ENCODE measurements around the gene CPOX.

CPOX gene

DNA sequence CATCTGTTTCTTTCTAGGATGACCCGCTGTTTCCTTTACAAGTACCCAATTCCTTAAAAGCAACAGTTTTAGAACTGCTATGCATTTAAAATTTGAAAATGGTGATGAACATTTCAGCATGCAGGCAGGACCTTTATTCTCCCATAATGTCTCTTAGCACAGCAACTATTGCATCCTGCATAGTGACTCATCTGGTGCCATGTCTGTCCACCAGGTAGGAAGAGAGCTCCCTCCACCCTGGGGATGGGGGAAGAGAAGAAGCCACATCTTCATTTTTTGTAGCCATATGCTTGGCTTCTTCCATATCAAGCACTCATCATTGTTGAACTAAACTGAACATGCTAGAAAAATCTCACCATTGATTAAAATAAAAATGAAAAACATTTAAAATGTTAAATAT lies 51.7 kb downstream of the CPOX start:
- in situ Hi-C loops (cut with MboI; ENCODE audit: low sequenced_read_pairs) = no loop called here

DNA sequence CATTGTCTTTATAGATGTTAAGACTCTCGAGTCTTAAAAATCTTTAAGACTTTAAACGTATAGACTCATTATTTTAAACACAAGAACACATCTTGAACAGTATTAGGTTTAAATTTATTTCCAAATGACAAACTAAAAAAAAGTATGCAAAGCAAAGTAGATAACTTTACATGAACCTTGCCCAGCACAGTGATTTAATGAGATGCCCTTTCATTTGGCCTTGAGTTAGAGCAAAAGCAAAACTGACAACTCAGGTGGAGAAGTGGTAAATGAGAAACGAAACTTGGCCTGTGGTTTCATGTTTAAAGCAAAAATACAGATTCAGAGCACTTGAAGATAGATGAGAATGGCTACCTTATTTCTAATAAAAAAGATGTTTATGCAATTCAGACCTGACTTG lies 53.1 kb downstream of the CPOX start:
- in situ Hi-C loops (cut with MboI; ENCODE audit: low sequenced_read_pairs) = no loop called here

DNA sequence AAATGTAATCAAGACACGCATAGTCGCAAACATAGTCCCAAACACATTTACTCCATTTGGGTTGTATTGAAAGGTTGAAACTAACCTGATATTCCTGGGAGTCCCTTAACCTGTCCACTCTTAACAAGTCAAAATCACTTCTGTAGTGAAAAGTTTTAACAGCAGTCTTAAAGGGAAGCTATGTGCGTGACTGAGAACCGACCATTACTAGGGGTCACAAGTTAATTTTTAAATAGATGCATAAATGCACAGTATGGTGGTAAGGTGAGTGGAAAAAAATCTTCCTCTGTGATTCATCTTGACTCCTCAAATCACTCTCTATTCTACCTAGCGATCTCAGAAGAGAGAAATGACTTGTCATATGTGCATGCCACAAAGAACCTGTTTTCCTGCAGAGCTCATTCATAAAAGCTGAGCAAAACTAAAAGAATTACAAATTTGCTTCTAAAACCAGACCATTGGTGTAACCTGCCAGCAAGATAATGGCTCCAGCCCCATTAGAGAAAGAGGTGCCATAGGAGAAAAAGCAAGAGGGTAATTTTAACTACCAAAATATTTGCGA lies 56.9 kb downstream of the CPOX start:
- in situ Hi-C loops (cut with MboI; ENCODE audit: low sequenced_read_pairs) = no loop called here

DNA sequence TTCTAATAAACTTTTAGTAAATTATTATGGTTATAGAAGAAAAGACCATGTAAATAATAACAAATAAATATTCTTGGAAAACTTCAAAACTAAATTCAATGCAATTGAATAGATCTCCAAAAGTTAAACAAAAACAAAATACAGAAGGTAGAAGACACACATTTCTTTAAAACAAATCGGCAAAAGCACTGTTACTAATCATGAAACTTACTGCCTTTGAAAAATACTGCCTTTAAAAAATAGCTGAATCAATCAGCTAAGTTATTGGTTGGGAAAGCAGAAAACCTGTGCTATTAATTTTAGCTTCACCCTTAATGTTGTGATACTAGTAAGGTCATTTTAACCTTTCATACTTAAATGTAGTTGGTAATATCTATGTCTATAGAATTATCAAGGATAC lies 58.7 kb downstream of the CPOX start:
- in situ Hi-C loops (cut with MboI; ENCODE audit: low sequenced_read_pairs) = no loop called here

DNA sequence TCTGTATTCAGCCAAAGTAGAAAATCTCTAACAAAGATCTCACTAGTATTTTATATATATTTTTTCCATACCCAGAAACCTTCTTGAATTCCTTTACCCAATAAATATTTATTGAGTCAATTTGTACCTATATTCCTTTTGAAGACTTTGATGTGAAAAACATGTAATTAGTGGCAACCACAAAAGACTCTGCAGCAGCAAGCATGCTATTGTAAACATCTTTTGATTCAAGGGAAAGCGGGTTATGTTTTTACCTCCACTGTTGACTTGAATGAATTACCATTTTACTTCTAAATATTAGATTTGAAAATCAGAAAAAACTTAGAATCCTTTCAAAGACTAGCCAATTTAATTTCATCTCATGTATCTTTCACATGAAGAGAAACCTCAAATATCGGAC lies 59.2 kb downstream of the CPOX start:
- in situ Hi-C loops (cut with MboI; ENCODE audit: low sequenced_read_pairs) = no loop called here

DNA sequence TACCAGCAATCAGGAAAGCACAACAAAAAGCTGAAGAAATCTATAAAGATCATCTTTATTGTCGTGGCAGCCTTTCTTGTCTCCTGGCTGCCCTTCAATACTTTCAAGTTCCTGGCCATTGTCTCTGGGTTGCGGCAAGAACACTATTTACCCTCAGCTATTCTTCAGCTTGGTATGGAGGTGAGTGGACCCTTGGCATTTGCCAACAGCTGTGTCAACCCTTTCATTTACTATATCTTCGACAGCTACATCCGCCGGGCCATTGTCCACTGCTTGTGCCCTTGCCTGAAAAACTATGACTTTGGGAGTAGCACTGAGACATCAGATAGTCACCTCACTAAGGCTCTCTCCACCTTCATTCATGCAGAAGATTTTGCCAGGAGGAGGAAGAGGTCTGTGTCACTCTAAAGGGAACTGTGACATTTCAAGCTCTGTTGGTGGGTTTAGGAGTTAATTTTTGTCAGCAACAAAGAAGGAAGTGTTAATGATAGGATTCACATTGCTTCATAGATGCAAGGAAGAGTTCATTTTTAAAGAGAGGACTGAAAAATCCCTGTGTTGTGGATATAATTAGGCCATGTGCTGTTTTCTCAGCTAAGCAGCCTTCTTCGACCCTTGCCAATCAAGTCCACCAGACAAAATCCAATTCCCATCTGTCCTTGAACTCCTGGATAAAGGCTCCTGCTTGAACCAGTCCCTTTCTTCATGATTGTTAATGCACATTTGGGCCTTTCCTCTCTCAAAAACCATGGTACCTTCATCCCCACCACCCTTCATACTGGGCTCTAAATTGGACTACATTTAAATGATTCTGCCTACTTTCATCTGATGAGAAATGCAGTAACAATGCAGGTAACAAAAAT lies 60.5 kb downstream of the CPOX start:
- in situ Hi-C loops (cut with MboI; ENCODE audit: low sequenced_read_pairs) = no loop called here

DNA sequence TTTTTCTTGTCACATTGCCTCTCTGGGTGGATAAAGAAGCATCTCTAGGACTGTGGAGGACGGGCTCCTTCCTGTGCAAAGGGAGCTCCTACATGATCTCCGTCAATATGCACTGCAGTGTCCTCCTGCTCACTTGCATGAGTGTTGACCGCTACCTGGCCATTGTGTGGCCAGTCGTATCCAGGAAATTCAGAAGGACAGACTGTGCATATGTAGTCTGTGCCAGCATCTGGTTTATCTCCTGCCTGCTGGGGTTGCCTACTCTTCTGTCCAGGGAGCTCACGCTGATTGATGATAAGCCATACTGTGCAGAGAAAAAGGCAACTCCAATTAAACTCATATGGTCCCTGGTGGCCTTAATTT lies 61.2 kb downstream of the CPOX start:
- in situ Hi-C loops (cut with MboI; ENCODE audit: low sequenced_read_pairs) = no loop called here

DNA sequence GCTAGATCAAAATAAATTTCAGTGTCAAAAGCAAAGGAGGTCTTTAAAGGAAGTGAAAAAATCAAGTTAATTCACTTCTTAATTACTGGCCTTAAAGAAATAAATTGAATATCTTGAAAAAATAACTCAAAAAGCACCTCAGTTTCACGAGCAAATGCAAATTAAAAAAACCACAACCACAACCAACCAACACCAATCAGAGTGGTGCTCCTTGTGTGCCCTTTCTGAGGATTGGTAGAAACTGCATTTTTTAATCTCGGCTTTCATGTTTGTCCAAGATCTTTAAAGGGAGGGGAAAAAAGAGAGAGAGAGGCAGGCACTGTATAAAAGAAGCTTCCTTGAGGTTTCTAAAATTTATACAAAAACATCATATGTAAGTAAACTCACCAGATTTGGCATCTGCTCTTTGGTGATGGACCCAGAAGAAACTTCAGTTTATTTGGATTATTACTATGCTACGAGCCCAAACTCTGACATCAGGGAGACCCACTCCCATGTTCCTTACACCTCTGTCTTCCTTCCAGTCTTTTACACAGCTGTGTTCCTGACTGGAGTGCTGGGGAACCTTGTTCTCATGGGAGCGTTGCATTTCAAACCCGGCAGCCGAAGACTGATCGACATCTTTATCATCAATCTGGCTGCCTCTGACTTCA lies 61.7 kb downstream of the CPOX start, which contains the start of gene GPR15:
Gene GPR15 (plus strand): TSS at position 357 of the 653 bp plus-strand sequence. CDS start 56 bp downstream, at position 413.
- in situ Hi-C loops (cut with MboI; ENCODE audit: low sequenced_read_pairs) = no loop called here

DNA sequence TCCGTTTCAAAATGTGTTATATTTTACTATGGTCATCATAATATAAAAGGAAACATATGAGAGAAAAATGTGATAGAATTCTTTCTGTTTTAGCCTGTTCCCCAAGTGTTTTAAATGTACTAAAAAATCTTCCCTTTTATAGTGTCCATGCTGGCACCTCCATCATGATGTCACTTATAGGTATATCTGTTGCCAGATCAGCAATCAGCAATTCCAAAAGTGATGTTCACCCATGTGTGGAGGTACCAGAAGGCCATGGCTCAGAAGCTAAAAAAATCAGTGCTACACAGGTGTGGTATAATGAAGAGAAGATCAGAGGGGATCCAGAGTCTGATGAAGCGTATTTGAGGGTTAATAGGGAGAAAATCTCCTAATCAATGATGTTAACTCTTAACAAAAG lies 62.7 kb downstream of the CPOX start:
- in situ Hi-C loops (cut with MboI; ENCODE audit: low sequenced_read_pairs) = no loop called here

DNA sequence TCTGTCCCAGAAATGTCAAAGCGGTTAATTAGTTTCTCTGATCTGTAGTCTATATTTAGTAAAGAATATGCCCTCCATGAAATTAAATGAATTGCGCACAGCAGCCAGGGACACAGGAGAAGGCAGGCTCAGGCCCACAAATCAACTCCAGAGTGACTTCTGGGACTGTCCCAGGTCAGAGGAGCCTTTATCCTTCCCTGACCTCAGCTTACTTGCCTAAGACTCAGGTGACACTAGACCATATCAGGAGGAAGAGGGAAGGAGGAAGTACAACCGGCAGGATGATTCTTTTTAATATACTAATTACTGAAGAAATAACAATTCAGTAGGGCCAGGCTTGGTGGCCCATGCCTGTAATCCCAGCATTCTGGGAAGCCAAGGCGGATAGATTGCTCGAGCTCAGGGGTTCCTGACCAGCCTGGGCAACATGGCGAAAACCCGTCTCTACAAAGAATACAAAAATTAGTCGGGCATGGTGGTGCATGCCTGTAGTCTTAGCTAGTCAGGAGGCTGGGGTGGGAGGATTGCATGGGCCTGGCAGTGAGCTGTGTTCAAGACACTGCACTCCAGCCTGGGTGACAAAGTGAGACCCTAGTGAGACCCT lies 63.5 kb downstream of the CPOX start:
- in situ Hi-C loops (cut with MboI; ENCODE audit: low sequenced_read_pairs) = no loop called here
